Spleen (tissue), 11 donors: ENCODE results near the gene TEX14. TPM values are rescaled to one million over a fixed set of nuclear protein-coding genes. Genes with fewer than 3 reads are reported as not detected.

Source experiments
- DNase-seq: peaks from one replicate; pipeline ENCODE4 v3.0.0-alpha.2; 2020
- H3K27ac ChIP-seq, 8 donors: fragments of 200-600 bp; sonication (generic) in 7 of 8; 1 replicate in 4 of 8; 2 replicates in 4 of 8; pipeline versions ENCODE4 v1.5.0 to v1.8.0; 2016 to 2021; ENCODE audit warnings: inconsistent platforms in 4 of 8, mild to moderate bottlenecking in 4 of 8, moderate library complexity in 1 of 8
- H3K27me3 ChIP-seq, 7 donors: fragments of 200-600 bp; sonication (generic) in 6 of 7; replicated peaks in 1 of 7; 1 replicate in 4 of 7; 2 replicates in 3 of 7; pipeline versions ENCODE4 v1.5.0 to v1.8.0; 2016 to 2021; ENCODE audit warnings: inconsistent platforms in 3 of 7, mild to moderate bottlenecking in 1 of 7
- H3K36me3 ChIP-seq, 6 donors: fragments of 200-600 bp; sonication (generic) in 5 of 6; 1 replicate in 4 of 6; 2 replicates in 2 of 6; pipeline versions ENCODE4 v1.5.0 to v1.8.0; 2016 to 2021; ENCODE audit warnings: inconsistent platforms in 2 of 6
- H3K4me1 ChIP-seq, 6 donors: fragments of 200-600 bp; sonication (generic) in 5 of 6; 1 replicate in 3 of 6; 2 replicates in 3 of 6; pipeline versions ENCODE4 v1.5.0 to v1.8.0; 2016 to 2021; ENCODE audit warnings: inconsistent platforms in 3 of 6
- H3K4me3 ChIP-seq, 8 donors: fragments of 200-600 bp; sonication (generic) in 7 of 8; 1 replicate in 4 of 8; 2 replicates in 4 of 8; pipeline versions ENCODE4 v1.5.0 to v1.8.0; 2016 to 2021; ENCODE audit warnings: inconsistent platforms in 4 of 8, mild to moderate bottlenecking in 4 of 8, moderate library complexity in 2 of 8
- H3K9me3 ChIP-seq, 8 donors: fragments of 200-600 bp; sonication (generic) in 7 of 8; 1 replicate in 4 of 8; 2 replicates in 4 of 8; pipeline versions ENCODE4 v1.5.0 to v1.8.0; 2016 to 2021; ENCODE audit warnings: inconsistent platforms in 4 of 8
- CTCF ChIP-seq, 11 experiments: fragments of 200-600 bp in 7 of 11; fragments of 450-650 bp in 4 of 11; sonication (generic) in 4 of 11; IDR thresholded peaks in 8 of 11; conservative IDR thresholded peaks in 3 of 11; 1 replicate in 7 of 11; 2 replicates in 4 of 11; pipeline versions ENCODE4 v1.4.0 to v1.8.0; 2016 to 2021; ENCODE audit warnings: antibody characterized with exemption in 11 of 11, inconsistent platforms in 4 of 11, mild to moderate bottlenecking in 1 of 11
- POLR2A ChIP-seq, 3 donors: fragments of 450-650 bp; IDR thresholded peaks; one replicate each; pipeline ENCODE4 v1.5.1; 2017; ENCODE audit warnings: antibody characterized with exemption in 3 of 3, mild to moderate bottlenecking in 1 of 3
- POLR2AphosphoS5 ChIP-seq, 3 donors: sonication (generic); formaldehyde crosslinking; IDR thresholded peaks; one replicate each; pipeline ENCODE4 v1.5.1; 2017; ENCODE audit warnings: antibody characterized with exemption in 3 of 3
- WGBS, 5 donors: extraction: QIAGEN DNeasy Blood & Tissue Kit in 3 of 5; methylation state at CpG; one replicate each; pipeline versions ENCODE4 v1.1.5 to v1.1.7; 2013 to 2018; 5-methylcytosine and 5-hydroxymethylcytosine counted together
- intact Hi-C: fragments of 100-400 bp; cut with DNase I; formaldehyde crosslinking; loops from one replicate; pipeline ENCODE4 v1.15.0; 2023; ENCODE audit warnings: low total_unique reads
- polyA plus RNA-seq, 3 donors: library from polyadenylated mRNA; stranded (reverse); fragments of 200-250 nt; gene quantifications; one replicate each; pipeline ENCODE4 v1.2.1, GENCODE V29; 2013
- total RNA-seq, 7 donors: library from RNA; depleted of rRNA in 3 of 7; stranded (reverse); fragments of >200 nt in 3 of 7; fragmentation: NEBNext Ultra II Directional in 4 of 7; extraction: Animal tissue kit (Norgen Biotek cat#: 25700) in 4 of 7; gene quantifications; one replicate each; pipeline versions ENCODE4 v1.1.0 to v1.2.1, GENCODE V29; 2016 to 2021
- donor health status: healthy with polysubstance abuse.
- donor health status: DM: no; HTN: no; CAD: no; lungs with moderate emphysema.
- donor health status: DM: no; HTN: no; CAD: no.
- donor health status: Bipolar disorder and iron deficiency.
- donor health status: healthy.
- donor health status: DM: no; HTN: no; CAD: no.
- donor health status: DM: yes; HTN: yes; CAD: no.

The TEX14 gene
- total and polyA plus RNA-seq, 10 donors = 0.17 to 0.70 (median 0.39) TPM; not detected in 1

DNA sequence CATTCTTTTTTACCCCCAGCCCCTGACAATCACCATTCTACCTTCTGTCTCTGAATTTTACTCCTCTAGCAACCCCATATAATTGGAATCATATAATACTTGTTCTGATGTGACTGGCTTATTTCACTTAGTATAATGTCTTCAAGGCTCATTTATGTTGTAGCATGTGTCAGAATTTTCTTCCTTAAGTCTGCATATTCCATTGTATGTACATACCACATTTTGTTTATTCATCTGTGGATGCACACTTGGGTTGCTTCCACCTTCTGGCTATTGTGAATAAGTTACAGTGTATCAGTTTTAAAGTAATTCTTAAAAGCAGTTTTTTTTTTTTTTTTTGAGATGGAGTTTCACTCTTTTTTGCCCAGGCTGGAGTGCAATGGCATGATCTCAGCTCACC lies 39.1 kb upstream of the TEX14 start:
- no peak overlapping the region for H3K4me3 ChIP-seq
- H3K9me3 ChIP-seq = no peaks in the 10 kb centered on the region
- no peaks in the 10 kb centered on the region for H3K27me3 ChIP-seq
- no peak overlapping the region for H3K27ac ChIP-seq
- intact Hi-C loops = no loop called here
- peaks cover 0 to 84% (median 7%) of the 10 kb centered on the region in 6 donors for H3K36me3 ChIP-seq
- no peak for DNase-seq
- no peaks in the 10 kb centered on the region for H3K4me1 ChIP-seq
- TF ChIP-seq POLR2AphosphoS5 (IDR thresholded peaks at IDR 0.05) (no peak), POLR2A (IDR thresholded peaks at IDR 0.05) (no peak), CTCF (IDR thresholded peaks at IDR 0.05 in 8 of 11, conservative IDR thresholded peaks at IDR 0.05 in 3 of 11) (no peak)

DNA sequence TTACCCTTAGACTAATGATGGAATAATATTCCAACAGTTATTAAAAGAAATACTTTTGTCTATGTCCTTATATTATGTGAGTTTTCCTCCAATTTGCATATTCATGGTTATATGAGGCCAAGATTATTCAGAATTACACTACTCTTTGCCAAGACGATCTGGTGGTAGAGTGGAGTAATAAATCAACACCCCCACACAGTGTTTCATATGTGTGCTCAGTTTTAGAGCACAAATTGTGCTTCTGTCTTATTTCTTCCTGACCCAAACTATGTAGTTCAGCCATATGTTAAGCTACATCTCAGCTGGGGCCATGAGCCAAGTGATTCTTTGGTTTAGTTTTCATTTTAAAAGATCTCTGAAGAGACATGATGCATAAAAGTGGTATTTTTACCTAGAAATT lies 37.0 kb upstream of the TEX14 start:
- Histone ChIP-seq H3K9me3 (no peaks in the 10 kb centered on the region), H3K27ac (no peak overlapping the region), H3K36me3 (peaks cover 0 to 85% (median 12%) of the 10 kb centered on the region in 6 donors), H3K27me3 (no peaks in the 10 kb centered on the region), H3K4me3 (no peak overlapping the region), H3K4me1 (no peaks in the 10 kb centered on the region)
- no peak for TF ChIP-seq CTCF (IDR thresholded peaks at IDR 0.05 in 8 of 11, conservative IDR thresholded peaks at IDR 0.05 in 3 of 11)
- no peak for TF ChIP-seq POLR2A (IDR thresholded peaks at IDR 0.05)
- TF ChIP-seq POLR2AphosphoS5 (IDR thresholded peaks at IDR 0.05) = no peak
- DNase-seq = no peak
- intact Hi-C loops = no loop called here
- WGBS, 5 donors = 19 to 61% (median 31%) methylated on average over 1 of the region's 1 CpG

GRCh38 chr17:58722696-58723095 lies 30.9 kb upstream of the TEX14 start:
- Histone ChIP-seq H3K27me3 (no peaks in the 10 kb centered on the region), H3K27ac (no peak overlapping the region), H3K36me3 (peaks cover 0 to 85% (median 38%) of the 10 kb centered on the region in 6 donors), H3K4me3 (no peak overlapping the region), H3K9me3 (no peaks in the 10 kb centered on the region), H3K4me1 (no peaks in the 10 kb centered on the region)
- DNase-seq = no peak
- intact Hi-C loops = no loop called here
- TF ChIP-seq POLR2A (IDR thresholded peaks at IDR 0.05) = no peak
- no peak for TF ChIP-seq CTCF (IDR thresholded peaks at IDR 0.05 in 8 of 11, conservative IDR thresholded peaks at IDR 0.05 in 3 of 11)
- no peak for TF ChIP-seq POLR2AphosphoS5 (IDR thresholded peaks at IDR 0.05)
- WGBS, 5 donors = 93 to 99% (median 95%) methylated on average over 2 of the region's 2 CpGs

DNA sequence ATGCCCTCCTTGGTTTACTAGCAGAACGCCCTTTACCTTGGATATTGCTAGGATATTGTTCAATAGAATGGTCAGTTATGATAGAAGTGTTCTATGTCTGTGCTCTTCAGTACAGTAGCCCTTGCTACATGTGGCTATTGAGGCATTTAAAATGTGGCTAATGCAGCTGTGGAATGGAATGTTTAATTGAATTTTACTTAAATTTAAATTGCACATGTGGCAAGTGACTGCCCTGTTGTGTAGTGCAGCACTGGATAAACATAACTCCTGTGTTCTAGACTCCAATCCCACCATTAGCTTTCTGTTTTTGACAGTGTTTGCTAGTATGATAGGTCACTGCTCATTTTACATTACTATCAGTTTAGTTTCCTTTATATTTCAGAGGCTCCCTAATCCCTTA lies 30.4 kb upstream of the TEX14 start:
- intact Hi-C loops = no loop called here
- no peak for DNase-seq

More for the DNA sequence above, 30.4 kb upstream of the TEX14 start:
- Histone ChIP-seq H3K4me1 (no peaks in the 10 kb centered on the region), H3K9me3 (no peaks in the 10 kb centered on the region), H3K36me3 (peaks cover 0 to 89% (median 38%) of the 10 kb centered on the region in 6 donors), H3K27ac (no peak overlapping the region), H3K4me3 (no peak overlapping the region), H3K27me3 (no peaks in the 10 kb centered on the region)
- WGBS, 5 donors = 94 to 97% (median 95%) methylated on average over 1 of the region's 1 CpG
- TF ChIP-seq POLR2AphosphoS5 (IDR thresholded peaks at IDR 0.05) (no peak), POLR2A (IDR thresholded peaks at IDR 0.05) (no peak), CTCF (IDR thresholded peaks at IDR 0.05 in 8 of 11, conservative IDR thresholded peaks at IDR 0.05 in 3 of 11) (no peak)
